HL-60 (cell line): ENCODE results near the gene ADGRG6.

Source experiments
- DNase-seq, 2 experiments: peaks; one replicate each; pipeline ENCODE4 v3.0.0-alpha.2; 2010 to 2020; ENCODE audit warnings: low read depth in 1 of 2, low spot score in 1 of 2
- H3K27ac ChIP-seq: fragments of 250-450 bp; sonication (Bioruptor Pico); replicated peaks from 2 replicates; pipeline ENCODE4 v1.5.1; 2020; ENCODE audit warnings: mild to moderate bottlenecking, moderate library complexity
- H3K27me3 ChIP-seq: fragments of 250-450 bp; sonication (Bioruptor Pico); 2 replicates; pipeline ENCODE4 v1.5.1; 2021; ENCODE audit warnings: mild to moderate bottlenecking, moderate library complexity; ENCODE audit not compliant: insufficient read depth, poor library complexity, severe bottlenecking
- H3K4me3 ChIP-seq: replicated peaks from 2 replicates; pipeline ENCODE4 v1.5.1; 2011; ENCODE audit warnings: mild to moderate bottlenecking, control low read depth, low read length; ENCODE audit not compliant: insufficient read depth
- CTCF ChIP-seq: IDR thresholded peaks from one replicate; pipeline ENCODE4 v1.5.1; 2011; ENCODE audit warnings: low read length, control low read depth, inconsistent platforms; ENCODE audit not compliant: insufficient read depth
- GABPA ChIP-seq: IDR thresholded peaks from 2 replicates; pipeline ENCODE4 v1.6.1; 2012; ENCODE audit warnings: low read depth
- POLR2AphosphoS5 ChIP-seq: IDR thresholded peaks from 2 replicates; pipeline ENCODE4 v1.6.1; 2012; ENCODE audit warnings: low read depth
- REST ChIP-seq: IDR thresholded peaks from 2 replicates; pipeline ENCODE4 v1.6.1; 2012; ENCODE audit warnings: low read depth; ENCODE audit not compliant: insufficient replicate concordance
- SPI1 ChIP-seq: IDR thresholded peaks from 2 replicates; pipeline ENCODE4 v1.6.1; 2012; ENCODE audit warnings: low read depth, mild to moderate bottlenecking, borderline replicate concordance

The ADGRG6 gene

GRCh38 chr6:142285235-142286087 lies 16.3 kb upstream of the ADGRG6 start:
- H3K4me3 ChIP-seq, result no peak overlapping the region
- no peak for TF ChIP-seq POLR2AphosphoS5
- TF ChIP-seq SPI1, result no peak
- no peak for TF ChIP-seq GABPA
- TF ChIP-seq CTCF, result no peak
- TF ChIP-seq REST, result no peak
- no peaks in the 10 kb centered on the region for H3K27me3 ChIP-seq
- no peak overlapping the region for H3K27ac ChIP-seq
- no peak for DNase-seq

- Histone ChIP-seq H3K27ac (no peak overlapping the region), H3K27me3 (no peaks in the 10 kb centered on the region), H3K4me3 (no peak overlapping the region)
- no peak for DNase-seq
- TF ChIP-seq POLR2AphosphoS5 (no peak), REST (no peak), GABPA (no peak), CTCF (no peak), SPI1 (no peak)
Measured at GRCh38 chr6:142286088-142286409, 15.8 kb upstream of the ADGRG6 start.

GRCh38 chr6:142289687-142290086 lies 12.1 kb upstream of the ADGRG6 start:
- DNase-seq, result no peak
- TF ChIP-seq REST (no peak), SPI1 (no peak), CTCF (no peak), GABPA (no peak), POLR2AphosphoS5 (no peak)
- no peak overlapping the region for H3K27ac ChIP-seq
- H3K27me3 ChIP-seq, result no peaks in the 10 kb centered on the region
- no peak overlapping the region for H3K4me3 ChIP-seq
